Hindlimb muscle (tissue), 1 donor: ENCODE measurements around the gene SLCO2A1. TPM values are rescaled to one million over a fixed set of nuclear protein-coding genes. Genes with fewer than 3 reads are reported as not detected.

Experiments
- DNase-seq: peaks from one replicate; pipeline ENCODE4 v3.0.0-alpha.2; 2013
- polyA plus RNA-seq: library from polyadenylated mRNA; unstranded; fragments of 120-200 nt; gene quantifications from one replicate; pipeline ENCODE4 v1.2.1, GENCODE V29; 2013; ENCODE audit not compliant: insufficient read length

SLCO2A1 gene
- polyA plus RNA-seq, 1 donor: 1.4 TPM

DNA sequence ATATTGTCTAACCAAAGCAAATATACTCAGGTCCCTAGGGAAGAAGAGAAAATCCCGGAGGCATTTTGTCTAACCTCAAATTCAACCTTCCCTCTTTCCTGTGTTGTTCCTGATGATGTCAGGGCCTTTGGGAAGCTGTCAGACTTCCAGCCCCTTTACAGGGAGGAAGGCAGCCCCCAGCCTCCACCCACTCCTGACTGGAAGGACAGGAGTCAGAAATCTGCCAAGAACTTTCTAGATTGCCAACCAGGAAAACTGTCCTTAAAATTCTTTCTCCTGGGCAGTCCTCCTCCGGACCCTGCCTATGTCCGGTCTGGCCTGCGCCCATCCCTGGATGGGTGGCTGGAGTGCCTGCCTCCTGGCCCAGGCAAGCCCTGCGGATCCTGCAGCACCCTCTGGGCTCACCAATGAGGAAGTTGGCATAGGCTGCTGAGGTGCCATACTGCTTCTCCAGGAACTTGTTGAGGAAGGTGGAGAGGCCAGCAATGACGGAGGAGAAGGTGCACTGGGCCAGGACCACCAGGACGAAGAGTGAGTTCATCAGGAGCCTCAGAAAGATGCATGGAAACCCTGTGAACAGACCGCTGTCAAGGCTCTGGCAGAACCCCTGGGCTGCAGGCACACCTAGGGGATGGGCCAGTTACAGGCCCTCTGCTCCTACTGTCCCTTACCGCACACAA is 81.5 kb downstream of the SLCO2A1 start:
- no peak for DNase-seq

DNA sequence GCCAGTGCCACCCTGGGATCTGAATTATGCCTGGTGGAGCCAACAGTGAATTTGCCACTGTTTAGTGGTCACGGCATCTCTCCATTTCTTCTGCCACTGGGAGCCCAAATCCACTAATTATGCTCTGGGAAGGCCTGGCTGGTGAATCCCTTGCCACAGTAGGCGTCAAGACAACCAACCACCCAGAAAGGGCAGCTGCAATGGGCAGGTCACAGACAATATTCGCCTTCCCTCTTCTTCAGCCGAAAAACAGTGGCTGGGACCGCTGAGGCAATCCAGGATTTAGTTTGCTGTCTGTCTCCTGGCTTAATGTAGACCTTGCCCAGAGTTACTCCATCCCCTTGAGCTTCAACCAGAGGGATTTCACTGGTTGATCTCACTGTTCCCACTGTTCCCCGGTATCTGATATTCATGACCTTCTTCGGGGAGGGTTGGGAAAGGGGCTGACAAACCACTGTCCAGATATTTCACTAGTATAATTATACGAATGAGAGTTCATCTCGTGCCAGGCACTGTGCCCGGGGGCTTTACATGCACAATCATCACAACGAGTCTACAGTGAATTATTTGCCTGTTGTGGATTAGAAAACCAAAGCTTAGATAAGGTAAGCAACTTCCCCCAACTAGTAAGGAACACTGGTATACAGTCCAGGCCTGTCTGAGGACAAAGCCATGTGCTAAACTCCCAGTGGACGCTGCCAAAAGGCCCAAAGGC is 84.2 kb downstream of the SLCO2A1 start:
- DNase-seq: no peak

DNA sequence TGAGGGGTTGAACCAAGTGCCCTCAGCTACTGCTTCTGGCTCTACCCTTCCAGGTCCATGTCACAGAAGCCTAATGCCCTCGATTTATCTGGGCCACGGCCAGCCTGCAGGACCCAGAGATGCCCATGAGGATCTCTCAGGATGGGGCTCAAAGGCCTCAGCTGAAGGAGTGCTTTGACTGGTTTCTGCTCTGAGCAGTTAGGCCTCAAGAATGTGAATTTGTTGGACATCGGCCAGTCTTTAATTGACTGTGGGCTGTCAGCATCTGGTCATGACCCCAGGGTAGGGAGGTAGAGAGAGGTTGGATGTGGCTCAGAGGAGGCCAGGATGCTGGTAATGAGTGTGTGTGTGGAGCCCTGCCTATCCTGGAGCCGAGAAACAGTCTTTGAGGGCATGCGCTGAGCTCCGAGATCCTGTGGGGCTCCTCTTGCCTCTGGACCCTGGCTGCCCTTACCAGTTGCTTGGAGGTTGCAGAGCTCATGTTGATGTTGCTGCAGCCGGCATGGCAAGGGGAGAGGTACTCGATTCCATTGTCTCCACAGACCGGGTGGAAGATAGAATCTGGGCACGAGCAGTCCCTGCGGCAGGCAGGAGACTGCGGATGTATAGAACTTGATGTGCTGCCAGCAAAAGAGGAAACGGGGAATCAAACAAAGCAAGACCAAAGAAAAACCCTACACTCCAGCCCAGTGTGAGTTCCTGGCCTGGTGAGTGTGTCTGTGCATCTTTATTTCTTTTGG is 84.9 kb downstream of the SLCO2A1 start:
- DNase-seq: no peak

DNA sequence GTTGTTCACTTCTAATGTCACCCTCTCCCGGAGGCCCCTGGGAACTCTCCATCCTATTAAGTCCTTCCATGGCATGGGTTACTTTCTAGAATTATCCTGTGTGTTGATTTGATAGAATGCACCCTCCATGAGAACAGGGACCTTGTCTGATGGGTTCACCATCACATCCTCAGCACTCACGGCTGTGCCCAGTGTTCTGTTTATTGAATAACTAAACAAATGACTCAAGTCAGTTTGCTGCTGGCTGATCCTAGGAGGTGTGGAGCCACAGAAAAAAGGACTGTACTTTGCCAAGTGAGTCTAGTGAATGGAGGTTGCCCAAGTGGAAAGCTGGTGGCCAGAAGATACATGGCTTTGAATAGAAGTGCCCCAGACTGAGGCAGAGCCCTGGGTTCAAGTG is 85.5 kb downstream of the SLCO2A1 start:
- no peak for DNase-seq

DNA sequence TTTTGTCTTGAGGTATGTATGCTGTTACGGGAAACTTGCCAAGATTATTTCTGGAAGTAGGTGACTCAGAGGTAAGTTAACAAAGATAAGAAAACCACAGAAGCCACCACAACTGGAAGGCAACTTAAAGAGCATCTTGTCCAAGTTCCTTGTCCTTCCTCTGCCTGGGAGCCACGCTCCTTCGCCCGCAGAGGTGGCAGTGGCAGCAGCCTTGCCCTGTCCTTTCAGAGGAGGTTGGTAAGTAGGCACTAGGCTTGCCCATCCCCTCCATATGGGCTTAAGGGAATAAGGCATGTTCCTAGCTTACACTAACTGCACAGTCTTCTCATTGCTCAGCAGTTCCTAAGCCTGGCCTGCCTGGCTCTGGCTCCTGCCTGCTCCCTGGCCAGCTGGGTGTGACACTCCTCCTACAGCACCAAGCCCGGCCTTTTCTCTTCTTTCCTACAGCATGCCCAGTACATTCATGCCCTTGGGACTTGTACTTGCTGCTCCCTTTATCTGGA is 86.0 kb downstream of the SLCO2A1 start:
- no peak for DNase-seq

DNA sequence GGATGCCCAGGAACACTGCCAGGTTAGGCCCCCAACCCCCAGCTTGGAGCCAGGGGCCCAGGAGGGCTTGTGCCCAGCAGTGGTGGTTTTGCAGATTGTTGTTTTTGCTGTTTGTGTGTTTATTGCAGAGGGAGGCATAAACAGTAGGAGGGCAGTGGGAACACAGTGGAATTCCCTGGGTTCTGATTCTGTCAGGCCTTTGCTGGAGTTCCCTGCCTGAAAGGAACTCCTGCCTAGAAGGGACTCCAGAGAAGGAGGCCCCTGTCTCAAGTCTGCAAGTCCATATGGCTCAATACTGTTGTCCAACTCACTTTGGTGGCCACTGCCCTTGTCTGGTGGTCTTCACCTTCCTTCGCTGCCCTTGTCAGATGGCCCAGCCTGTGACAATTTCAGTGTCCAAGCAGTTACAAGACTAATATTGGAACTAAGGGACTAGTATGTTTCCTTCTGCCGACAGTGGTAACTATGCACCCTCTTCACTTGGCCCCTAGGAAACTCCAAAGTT is 86.6 kb downstream of the SLCO2A1 start:
- DNase-seq: no peak

DNA sequence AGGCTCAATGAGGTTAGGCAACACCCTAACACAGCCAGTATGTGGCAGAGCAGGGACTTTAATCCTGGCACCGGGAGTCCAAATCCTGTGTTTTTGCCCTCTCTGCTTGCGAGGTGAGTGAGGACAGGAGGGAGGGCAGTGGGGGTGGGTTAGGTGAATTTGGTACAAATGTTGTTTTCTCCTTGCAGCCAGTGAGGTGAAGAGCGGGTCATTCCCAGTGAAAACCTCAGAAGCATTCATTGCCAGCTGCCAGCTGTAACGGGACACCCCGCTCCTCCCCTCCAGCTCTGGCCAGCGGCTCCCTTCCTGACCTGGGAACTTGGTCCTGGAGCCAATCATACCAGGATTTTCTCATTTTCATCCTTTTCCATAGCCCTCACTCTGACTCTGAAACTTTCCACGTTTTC is 88.3 kb downstream of the SLCO2A1 start:
- DNase-seq: peak; percentile 71

DNA sequence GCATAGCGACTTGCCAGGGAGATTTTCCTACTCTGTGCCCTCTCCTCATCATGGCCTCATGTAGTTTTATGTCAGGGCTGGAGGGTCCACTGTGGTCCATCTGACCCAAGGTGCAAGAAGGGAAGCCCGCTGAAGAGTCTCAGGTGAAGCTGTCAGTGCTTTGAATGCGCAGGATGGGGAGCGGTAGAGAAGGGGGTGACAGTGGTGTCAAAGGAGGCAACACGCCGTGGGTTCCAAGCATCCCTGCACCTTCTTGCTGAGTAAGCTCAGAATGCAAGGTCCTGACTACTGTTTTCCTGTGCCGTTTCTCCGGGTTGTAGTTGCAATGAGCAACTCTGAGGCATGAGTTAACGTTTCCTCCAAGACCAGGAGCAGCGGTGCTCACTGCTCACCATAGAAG is 89.2 kb downstream of the SLCO2A1 start:
- no peak for DNase-seq

DNA sequence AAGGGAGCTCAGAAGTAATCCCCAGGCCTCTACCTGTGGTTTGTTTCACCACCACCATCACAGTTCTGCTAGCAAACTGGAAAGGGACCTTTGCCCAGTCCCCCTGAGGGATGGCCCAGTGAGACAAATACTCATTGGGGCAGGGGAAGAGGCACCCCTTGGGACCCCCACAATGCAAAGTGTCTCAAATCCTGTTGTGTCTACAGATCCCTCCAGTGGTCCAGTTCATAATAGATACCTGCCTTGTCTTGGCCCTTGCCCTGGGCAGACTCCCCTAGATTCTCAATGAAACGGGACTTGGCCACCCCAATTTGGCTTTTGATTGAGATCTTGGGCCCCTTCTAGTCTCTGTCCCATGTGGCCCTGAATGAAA is 90.3 kb downstream of the SLCO2A1 start:
- no peak for DNase-seq

DNA sequence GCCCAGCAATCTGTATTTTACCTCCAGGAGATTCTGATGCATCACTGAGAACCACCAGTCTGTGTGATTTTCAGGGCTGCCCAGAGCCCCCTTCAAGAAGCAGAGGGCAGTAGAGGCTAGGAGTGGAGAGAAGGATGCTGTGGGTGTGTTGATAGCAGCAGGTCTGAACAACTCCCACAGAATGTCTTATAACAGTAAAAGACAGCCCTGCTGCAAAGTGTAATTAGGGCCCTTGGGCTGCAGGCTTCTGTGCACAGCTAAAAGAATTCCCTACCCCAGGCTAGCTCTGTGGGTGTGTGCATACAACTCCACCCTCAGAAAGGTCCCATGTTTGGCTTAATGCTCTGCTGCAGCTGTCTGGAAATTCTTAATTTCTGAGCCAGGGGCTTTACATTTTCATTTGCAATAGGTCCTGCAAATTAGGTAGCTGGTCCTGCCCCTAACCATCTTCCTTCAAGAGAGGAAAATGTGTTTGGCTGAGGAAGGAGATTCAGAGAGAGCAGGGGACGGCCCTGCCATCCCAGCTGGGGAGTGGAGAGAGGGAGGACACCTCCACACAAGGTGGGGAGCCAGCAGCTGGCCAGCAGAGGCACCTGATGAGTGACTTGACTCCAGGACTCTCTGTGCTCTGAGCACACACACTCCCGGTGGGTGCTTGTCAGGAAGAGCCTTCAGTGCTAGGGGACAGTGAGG is 90.8 kb downstream of the SLCO2A1 start:
- DNase-seq: no peak

DNA sequence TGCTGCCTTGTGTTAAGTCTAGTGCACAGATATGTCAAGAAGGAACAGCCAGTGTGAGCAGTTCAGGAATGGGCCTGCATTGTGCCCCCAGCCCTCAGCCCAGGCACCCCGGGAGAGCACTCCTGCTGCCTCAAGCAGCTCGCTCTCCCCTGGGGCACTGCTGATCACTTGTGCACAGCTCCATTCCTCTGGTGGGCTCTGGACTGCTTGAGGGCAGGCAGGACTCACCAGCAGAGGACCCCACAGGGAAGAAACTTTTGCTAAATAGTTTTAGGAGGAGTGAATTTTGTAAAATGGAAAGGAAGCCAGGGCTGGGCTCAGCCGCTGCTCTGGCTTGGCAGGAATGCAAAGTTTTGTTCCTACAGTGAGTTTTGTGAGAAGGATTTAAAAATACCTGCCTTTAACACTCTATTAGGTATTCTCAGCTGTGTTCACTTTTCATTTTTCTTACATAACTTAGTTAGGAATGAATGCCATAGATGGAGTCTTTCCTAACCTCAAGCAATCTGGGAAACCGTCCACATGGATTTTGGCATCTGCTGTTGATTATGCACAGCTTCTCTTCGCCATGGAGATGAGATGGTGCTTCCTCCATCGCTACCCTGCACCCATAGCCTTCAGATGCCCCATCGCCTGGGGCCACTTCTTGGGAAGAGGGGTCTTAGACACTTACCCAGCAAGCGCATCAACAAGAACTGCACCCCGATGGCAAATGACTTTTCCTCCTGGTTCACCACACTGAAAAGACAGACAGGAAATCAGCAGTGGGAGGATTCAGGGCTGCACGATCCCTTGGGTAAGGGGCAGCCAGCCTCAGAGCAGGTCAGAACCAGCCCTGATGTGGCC is 91.7 kb downstream of the SLCO2A1 start:
- DNase-seq: peak; percentile 66

DNA sequence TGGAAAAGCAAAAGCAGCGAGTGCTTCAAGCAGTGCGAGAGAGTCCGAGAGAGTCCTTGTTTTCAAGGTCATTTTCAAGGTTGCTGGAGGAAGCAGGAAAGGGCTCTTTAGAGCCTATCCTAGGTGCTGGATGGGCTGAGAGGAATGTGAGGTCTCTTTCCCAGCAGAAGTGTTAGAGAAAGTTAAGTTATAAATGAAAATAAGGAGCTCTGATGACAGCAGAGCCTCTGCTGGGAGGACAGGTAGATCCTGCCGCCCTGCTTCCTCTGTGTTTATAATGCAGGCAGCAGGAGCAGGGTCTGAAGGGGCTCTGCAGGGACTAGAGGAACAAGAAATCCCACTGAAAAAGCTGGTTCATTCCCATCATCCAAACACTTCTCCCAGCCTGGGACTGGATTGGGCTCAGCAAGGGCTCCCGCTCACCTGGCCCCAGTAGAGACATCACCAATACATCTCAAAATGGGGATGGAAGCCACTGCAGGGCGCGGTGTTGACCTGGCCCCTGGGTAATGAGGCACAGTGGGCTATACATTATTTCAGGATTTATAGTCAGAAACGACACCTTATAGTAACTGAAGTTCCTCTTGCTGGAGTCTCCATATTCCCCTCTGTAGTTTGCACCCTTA is 92.6 kb downstream of the SLCO2A1 start:
- DNase-seq: no peak

DNA sequence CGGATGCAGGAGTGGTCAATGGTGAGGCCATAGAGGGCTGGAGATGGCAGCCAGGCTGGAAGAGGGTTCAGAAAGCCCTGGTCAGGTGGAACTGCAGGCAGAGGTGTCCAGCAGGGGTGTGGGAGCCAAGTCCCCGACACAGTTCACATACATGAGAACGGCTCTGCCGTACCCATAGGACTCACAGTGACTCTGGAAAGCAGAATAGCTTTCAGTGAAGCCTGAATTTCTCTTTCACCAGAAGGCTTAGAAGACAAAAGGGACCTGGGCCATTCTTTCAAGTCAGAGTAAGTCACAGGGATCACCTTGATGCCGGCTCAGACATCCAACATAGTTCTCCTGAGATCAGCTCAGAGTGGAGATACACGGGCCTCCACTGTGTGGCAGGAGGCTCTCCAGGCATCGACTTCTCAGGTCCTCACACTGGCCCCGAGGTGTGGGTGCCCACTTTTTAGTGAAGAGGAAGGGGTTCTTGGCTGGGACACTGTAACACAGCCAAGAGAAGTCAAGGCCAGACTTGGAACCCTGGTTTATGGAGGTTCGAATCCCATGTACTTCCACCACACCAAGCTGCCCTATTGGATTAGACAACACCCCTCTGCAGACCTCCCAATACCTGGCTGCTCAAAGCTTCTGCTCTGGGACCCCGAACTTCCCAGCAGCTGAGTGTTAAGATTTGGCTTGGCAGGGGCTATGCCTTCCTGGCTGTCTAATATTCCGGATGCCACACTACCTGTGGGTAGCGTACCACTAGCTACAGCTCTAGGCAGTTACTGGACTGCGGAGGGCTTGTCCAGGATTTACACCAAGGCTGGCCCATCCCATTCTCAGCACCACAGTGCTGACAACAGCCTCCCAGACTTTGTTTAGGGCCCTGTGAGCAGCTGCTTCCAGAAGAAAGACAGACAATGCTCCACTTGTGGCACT is 93.6 kb downstream of the SLCO2A1 start:
- DNase-seq: no peak

DNA sequence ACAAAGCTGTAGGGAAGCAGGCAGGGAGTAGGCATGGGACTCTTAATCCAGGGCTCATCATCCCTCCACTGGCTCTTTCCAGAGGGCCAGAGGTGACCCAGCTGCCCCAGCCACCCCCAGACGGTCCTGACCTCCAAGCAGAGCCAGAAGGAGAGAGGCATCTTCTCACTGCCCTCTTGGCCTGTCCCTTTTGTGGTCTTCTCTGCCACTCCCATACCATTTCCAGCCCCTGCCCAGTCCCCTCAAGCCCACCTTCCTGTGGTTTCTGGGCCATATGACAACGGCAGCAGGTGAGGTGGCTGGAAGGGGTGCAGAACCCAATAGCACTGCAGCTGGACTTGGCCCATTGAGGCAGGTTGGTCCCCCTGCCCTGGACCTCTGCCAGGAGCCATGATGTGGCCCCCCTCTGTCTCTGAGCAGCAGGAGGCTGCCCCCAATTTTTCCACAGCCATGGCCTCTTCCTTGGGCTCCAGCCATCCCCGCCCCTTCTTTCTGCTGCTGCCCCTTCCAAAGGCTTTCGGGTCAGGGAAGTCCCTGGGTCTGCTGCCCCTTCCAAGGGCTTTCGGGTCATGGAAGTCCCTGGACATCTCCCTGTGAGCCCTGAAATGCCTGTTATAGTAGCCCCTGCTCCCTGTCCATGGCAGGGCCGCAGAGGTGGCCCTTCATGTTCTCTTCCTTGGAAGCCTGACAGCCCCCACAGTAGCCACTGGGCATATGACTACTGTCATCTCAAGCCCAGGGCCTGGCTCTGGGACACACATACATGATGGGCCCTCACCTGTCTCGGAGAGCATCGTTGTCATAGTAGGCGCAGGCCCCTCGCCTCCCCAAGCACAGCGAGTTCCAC is 94.5 kb downstream of the SLCO2A1 start:
- no peak for DNase-seq

DNA sequence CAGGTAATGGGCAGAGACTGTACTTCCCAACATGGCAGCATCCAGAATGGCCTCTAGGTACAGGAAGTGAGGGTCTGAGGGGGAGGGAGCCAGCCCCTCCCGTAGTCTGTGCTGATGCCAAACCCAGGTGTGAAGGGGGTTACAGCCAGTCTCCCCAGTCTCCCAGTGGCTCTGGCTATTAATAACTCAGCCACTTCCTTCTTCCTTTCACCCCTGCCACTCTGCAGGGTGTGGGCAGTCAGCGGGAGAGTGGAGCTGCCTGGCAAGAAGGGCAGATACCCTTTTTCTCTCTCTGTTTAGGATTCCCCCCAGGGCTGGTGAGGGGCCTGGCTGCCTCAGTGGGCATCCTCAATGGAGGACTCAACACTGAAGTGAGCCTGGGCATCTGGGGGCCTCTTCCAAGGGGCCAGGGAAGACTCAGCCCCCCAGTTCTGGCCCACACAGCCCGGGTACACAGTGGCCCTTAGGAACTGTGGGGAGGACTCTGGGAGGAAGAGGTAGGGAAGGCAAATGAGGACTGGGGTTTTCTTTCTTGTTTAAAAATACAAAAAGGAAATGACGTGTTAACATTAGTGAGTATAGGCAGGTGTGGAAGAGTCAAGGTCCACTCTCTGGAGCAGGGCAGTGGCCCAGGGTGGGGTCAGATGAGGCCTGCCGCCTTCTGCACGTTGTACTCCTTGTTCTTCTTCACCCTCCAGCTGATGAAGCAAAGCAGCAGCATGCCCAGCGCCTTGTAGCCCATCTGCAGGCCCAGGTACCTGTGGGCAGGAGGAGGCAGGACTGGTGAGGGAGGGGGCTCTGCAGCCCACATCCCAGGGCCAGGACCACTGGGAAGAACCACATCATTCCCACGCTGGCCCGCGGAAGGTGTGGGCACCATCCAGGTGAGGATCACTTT is 95.4 kb downstream of the SLCO2A1 start:
- no peak for DNase-seq

DNA sequence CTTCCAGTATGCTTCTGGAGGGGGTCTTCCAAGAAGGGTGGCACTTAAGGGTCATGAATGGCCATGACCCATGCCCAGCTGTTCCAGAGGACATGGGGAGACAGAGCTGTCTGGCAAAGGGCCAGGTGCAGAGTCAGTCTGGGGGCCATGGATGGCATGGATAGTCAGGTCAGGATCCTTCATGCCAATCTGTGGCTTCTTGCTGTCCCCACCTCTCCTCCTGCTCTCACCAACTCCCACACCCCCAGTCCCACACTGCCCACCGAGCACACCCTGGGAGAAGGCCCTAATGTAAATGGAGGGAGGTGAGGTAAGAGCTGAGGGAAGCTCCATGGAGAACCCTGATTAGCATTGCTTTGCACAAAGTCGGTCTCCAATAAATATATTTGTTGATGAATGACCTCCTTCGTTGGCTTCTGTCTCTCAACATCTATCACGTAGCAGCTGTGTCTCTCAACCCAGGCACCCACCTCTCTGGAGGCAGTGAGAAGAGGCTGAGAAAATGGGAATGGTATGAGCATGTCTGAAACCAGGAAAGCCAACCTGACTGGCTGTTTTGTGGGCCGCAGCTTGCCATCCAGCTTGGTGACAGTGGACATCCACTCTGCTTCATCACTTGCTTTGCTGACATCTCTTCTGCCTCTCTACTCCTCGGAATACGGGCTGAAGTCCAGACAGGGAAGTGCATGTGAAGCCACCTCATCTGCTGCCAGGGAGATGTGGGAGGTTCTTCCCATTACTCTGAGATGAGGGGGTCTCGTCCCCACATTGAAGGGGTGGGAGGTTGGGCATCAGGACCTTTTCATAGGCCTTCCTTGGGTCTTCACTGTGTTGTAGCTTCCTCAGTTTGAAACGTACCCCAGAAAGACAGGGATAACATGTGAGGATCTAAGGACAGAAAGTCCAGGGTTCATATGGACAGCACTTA is 96.4 kb downstream of the SLCO2A1 start:
- no peak for DNase-seq

DNA sequence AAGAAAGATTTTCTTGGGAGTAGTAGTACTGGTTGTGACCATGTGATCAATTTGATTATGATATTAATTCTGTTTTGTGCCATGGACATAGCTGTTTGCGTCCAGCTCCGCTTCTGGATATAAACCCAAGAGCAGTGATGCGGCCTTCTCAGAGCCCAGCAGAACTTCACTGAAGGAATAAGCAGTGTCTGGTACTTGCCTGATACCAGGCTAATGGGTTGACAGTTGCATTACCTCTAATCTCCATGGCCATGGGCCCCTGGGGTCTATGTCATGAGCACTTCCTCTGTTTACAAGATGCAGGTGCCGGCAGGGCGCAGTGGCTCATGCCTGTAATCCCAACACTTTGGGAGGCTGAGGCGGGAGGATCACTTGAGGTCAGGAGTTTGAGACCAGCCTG is 97.7 kb downstream of the SLCO2A1 start:
- no peak for DNase-seq
